OCI-LY7 (cell line): ENCODE data around the gene SPOCK1.

Experiments used
- EZH2phosphoT487 ChIP-seq: fragments of 200-600 bp; sonication (generic); IDR thresholded peaks from 2 replicates; pipeline ENCODE4 v1.6.1; 2018; ENCODE audit warnings: low read depth, borderline replicate concordance, mild to moderate bottlenecking, mixed run types, antibody characterized with exemption, low read length, moderate library complexity, mixed read lengths
- TF ChIP-seq, protein P1 (sequence below): fragments of 200-600 bp; sonication (generic); conservative IDR thresholded peaks from 2 replicates; pipeline ENCODE4 v1.5.1; 2014; ENCODE audit warnings: mild to moderate bottlenecking, antibody characterized with exemption, low read length, moderate library complexity, mixed read lengths

GRCh38 chr5:137113939-137114338 lies 385.2 kb downstream of the SPOCK1 start:
- TF ChIP-seq, protein P1, sequence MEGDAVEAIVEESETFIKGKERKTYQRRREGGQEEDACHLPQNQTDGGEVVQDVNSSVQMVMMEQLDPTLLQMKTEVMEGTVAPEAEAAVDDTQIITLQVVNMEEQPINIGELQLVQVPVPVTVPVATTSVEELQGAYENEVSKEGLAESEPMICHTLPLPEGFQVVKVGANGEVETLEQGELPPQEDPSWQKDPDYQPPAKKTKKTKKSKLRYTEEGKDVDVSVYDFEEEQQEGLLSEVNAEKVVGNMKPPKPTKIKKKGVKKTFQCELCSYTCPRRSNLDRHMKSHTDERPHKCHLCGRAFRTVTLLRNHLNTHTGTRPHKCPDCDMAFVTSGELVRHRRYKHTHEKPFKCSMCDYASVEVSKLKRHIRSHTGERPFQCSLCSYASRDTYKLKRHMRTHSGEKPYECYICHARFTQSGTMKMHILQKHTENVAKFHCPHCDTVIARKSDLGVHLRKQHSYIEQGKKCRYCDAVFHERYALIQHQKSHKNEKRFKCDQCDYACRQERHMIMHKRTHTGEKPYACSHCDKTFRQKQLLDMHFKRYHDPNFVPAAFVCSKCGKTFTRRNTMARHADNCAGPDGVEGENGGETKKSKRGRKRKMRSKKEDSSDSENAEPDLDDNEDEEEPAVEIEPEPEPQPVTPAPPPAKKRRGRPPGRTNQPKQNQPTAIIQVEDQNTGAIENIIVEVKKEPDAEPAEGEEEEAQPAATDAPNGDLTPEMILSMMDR: no peak
- no peak for TF ChIP-seq EZH2phosphoT487
